Aorta (tissue), 5 donors: ENCODE data around the gene SLC35G4. TPM values are rescaled to one million over a fixed set of nuclear protein-coding genes. Genes with fewer than 3 reads are reported as not detected.

Source experiments
- ATAC-seq: fragments of 200-7000 bp; cut with Tn5 transposase; one replicate; pipeline ENCODE4 v1.9.1; 2022; ENCODE audit warnings: moderate library complexity; ENCODE audit not compliant: low FRiP score
- DNase-seq, 2 donors: peaks; one replicate each; pipeline ENCODE4 v3.0.0-alpha.2; 2020
- H3K27ac ChIP-seq, 2 donors: one replicate each; pipeline ENCODE4 v1.5.1; 2013; ENCODE audit warnings: low read length in 2 of 2, mild to moderate bottlenecking in 2 of 2, moderate library complexity in 2 of 2, control low read depth in 1 of 2, inconsistent platforms in 1 of 2, low read depth in 1 of 2
- H3K27me3 ChIP-seq, 2 donors: one replicate each; pipeline ENCODE4 v1.6.1; 2013; ENCODE audit warnings: control low read depth in 1 of 2, low read length in 1 of 2, mild to moderate bottlenecking in 1 of 2, moderate library complexity in 1 of 2; ENCODE audit not compliant: insufficient read depth in 2 of 2, control insufficient read depth in 1 of 2
- H3K36me3 ChIP-seq, 2 donors: one replicate each; pipeline ENCODE4 v1.6.1; 2013; ENCODE audit warnings: control low read depth in 1 of 2, low read length in 1 of 2, mild to moderate bottlenecking in 1 of 2; ENCODE audit not compliant: insufficient read depth in 2 of 2, control insufficient read depth in 1 of 2
- H3K4me1 ChIP-seq, 2 donors: one replicate each; pipeline ENCODE4 v1.6.1; 2013; ENCODE audit warnings: low read length in 2 of 2, control low read depth in 1 of 2, mild to moderate bottlenecking in 1 of 2, moderate library complexity in 1 of 2; ENCODE audit not compliant: insufficient read depth in 2 of 2, control insufficient read depth in 1 of 2
- H3K4me3 ChIP-seq, 2 donors: one replicate each; pipeline ENCODE4 v1.5.1; 2013; ENCODE audit warnings: low read length in 2 of 2, control low read depth in 1 of 2, mild to moderate bottlenecking in 1 of 2
- H3K9me3 ChIP-seq: one replicate; pipeline ENCODE4 v1.6.1; 2013; ENCODE audit warnings: mild to moderate bottlenecking, low read length; ENCODE audit not compliant: control insufficient read depth
- WGBS, 2 donors: extraction: QIAGEN DNeasy Blood & Tissue Kit; methylation state at CpG; one replicate each; pipeline ENCODE4 v1.1.7; 2013; 5-methylcytosine and 5-hydroxymethylcytosine counted together
- intact Hi-C, 2 donors: fragments of 100-400 bp; cut with DNase I; formaldehyde crosslinking; loops; one replicate each; pipeline versions ENCODE4 v1.14.2 to v1.15.0; 2022
- polyA plus RNA-seq, 2 donors: library from polyadenylated mRNA; stranded (reverse); fragments of 200-250 nt; gene quantifications; one replicate each; pipeline ENCODE4 v1.2.3, GENCODE V29; 2013
- total RNA-seq, 2 donors: library from RNA; stranded (reverse); fragmentation: NEBNext Ultra II Directional; extraction: Animal tissue kit (Norgen Biotek cat#: 25700); gene quantifications; one replicate each; pipeline ENCODE4 v1.2.1, GENCODE V29; 2021
- donor health status: healthy with polysubstance abuse.
- donor health status: Bipolar disorder and iron deficiency.
- donor health status: DM: no; HTN: no; CAD: no.
- donor health status: DM: no; HTN: no; CAD: no.
- donor health status: DM: yes; HTN: yes; CAD: no.

The SLC35G4 gene
- total and polyA plus RNA-seq, 4 donors = not detected

DNA sequence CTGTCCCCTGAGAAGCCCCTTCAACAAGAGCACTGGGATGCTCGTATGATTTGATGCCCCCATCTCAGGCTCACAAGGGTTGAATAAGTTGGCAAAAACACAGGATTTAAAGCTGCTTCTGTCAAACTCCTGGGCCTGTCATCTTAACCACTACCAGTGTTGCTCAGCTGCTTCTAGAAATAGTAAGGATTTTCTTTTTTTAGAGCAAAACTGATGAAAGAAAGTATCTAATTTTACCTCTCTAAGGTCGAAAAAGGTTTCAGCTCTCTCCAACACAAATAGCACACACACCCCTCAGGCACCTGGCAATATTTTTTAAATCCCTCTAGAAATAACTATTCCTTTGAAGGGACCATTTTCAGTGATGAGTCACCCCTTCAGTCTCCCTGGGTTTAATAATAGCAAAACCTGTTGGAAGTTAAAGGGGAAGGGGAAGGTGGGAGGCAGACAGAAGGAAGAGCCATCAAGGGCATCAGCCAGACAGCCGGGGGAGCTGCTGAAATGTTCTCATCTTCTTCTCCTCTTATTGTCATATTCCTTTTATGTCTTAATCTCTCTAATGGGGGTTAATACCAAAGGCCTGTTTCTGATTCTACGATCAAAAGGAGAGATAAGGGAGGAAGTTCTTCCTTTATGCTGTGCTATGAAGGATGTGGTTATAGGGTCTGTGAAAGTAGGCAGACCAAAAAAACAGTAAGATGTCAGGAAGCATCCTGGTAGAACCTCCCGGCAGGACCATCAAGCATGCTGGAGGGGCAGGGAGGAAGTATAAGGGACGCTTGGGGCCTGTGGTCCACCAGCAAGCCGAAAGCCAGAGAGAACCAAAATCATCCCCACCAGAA, 31.9 kb upstream of the SLC35G4 start:
- intact Hi-C loops = no loop called here
- 68 to 71% methylated on average over 7 of the region's 7 CpGs for WGBS, 2 donors
- H3K27me3 ChIP-seq = no peaks in the 10 kb centered on the region
- no peaks in the 10 kb centered on the region for H3K36me3 ChIP-seq
- DNase-seq (no peak), ATAC-seq (no peak)
- no peaks in the 10 kb centered on the region for H3K4me1 ChIP-seq
- H3K9me3 ChIP-seq = no peaks in the 10 kb centered on the region
- H3K4me3 ChIP-seq = no peak overlapping the region
- H3K27ac ChIP-seq = no peak overlapping the region

DNA sequence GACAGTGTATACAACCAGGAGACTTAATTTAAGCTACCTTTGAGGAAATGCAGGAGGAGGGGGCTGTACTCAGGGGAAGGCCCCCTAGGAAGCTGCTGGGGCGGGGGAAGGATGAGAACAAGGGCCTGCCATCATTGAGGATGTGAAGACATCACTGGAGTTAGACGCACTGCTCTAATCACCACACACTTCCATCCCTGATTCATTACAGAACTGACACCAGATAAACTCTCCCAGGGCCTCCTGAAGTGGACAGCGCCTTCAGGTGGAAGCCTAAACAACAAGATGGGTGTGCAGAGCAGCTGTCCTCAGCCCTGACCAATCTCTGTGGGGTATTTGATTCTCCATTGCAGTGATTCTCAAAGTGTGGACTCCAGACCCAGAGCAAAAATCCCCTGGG, 30.6 kb upstream of the SLC35G4 start:
- no peaks in the 10 kb centered on the region for H3K36me3 ChIP-seq
- H3K4me3 ChIP-seq = no peak overlapping the region
- H3K27ac ChIP-seq = no peak overlapping the region
- intact Hi-C loops = no loop called here
- 90 to 94% methylated on average over 3 of the region's 3 CpGs for WGBS, 2 donors
- no peaks in the 10 kb centered on the region for H3K4me1 ChIP-seq
- H3K27me3 ChIP-seq = no peaks in the 10 kb centered on the region
- ATAC-seq = no peak
- DNase-seq = no peak
- no peaks in the 10 kb centered on the region for H3K9me3 ChIP-seq

DNA sequence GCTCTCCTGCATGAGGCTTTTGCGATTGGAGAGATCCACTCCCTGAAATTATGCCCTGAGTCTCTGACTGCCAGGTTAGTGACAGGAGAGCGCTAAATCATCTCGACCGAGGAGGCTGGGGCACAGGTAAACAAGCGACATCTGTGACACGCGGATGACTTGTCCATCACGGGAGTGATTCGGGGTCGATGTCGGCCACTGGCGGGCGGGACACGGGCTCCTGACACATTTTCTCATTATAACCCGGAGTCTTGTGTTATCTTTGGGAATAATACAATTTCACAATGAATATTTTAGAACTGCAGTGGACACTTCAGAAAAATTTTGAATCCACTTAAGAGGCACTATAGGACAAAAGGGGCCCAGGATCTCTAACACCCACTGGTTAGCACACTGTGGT, 29.5 kb upstream of the SLC35G4 start:
- H3K27ac ChIP-seq = no peak overlapping the region
- WGBS, 2 donors = 92 to 94% methylated on average over 15 of the region's 15 CpGs
- intact Hi-C loops = no loop called here
- ATAC-seq = no peak
- H3K9me3 ChIP-seq = no peaks in the 10 kb centered on the region
- no peaks in the 10 kb centered on the region for H3K36me3 ChIP-seq
- DNase-seq = no peak
- H3K27me3 ChIP-seq = no peaks in the 10 kb centered on the region
- no peak overlapping the region for H3K4me3 ChIP-seq
- no peaks in the 10 kb centered on the region for H3K4me1 ChIP-seq

- Histone ChIP-seq H3K36me3 (no peaks in the 10 kb centered on the region), H3K27ac (no peak overlapping the region), H3K9me3 (no peaks in the 10 kb centered on the region), H3K4me1 (no peaks in the 10 kb centered on the region), H3K4me3 (no peak overlapping the region), H3K27me3 (no peaks in the 10 kb centered on the region)
- 79 to 86% methylated on average over 2 of the region's 2 CpGs for WGBS, 2 donors
- no peak for ATAC-seq
- DNase-seq = no peak
- intact Hi-C loops = no loop called here
These were observed 28.1 kb upstream of the SLC35G4 start for GRCh38 chr18:11581286-11581685.

GRCh38 chr18:11585596-11585995, 23.8 kb upstream of the SLC35G4 start:
- H3K4me1 ChIP-seq = no peaks in the 10 kb centered on the region
- WGBS, 2 donors = 66 to 75% methylated on average over 7 of the region's 7 CpGs
- no peaks in the 10 kb centered on the region for H3K27me3 ChIP-seq
- no peaks in the 10 kb centered on the region for H3K36me3 ChIP-seq
- H3K9me3 ChIP-seq = no peaks in the 10 kb centered on the region
- DNase-seq = no peak
- intact Hi-C loops = no loop called here
- ATAC-seq = no peak
- H3K4me3 ChIP-seq = no peak overlapping the region
- H3K27ac ChIP-seq = no peak overlapping the region

- Histone ChIP-seq H3K27me3 (no peaks in the 10 kb centered on the region), H3K9me3 (no peaks in the 10 kb centered on the region), H3K36me3 (no peaks in the 10 kb centered on the region), H3K27ac (no peak overlapping the region), H3K4me3 (no peak overlapping the region), H3K4me1 (no peaks in the 10 kb centered on the region)
- ATAC-seq = no peak
- WGBS, 2 donors = 90 to 94% methylated on average over 3 of the region's 3 CpGs
- intact Hi-C loops = no loop called here
- DNase-seq = no peak
These were observed 22.5 kb upstream of the SLC35G4 start for GRCh38 chr18:11586896-11587295.

DNA sequence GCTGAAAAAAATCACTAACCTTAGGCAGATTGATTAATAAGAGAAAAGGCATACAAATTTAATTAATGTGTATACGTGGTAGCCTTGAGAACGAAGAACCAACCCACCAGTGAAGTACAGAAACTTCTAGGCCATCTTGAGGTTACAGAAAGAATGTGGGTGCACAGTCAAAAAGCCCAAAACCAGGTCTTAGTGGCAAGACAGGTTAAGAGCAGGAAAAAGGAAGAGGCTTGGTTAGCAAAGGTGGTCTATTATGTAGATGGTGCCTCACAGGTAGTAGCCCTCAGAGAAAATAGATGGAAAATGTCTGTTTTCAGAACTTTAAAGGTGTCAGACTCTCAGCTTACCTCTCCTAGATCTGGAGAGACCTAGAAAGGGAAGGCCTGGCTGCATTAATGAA, 22.0 kb upstream of the SLC35G4 start:
- H3K27ac ChIP-seq = no peak overlapping the region
- H3K9me3 ChIP-seq = peaks cover 2% of the 10 kb centered on the region
- no peaks in the 10 kb centered on the region for H3K36me3 ChIP-seq
- WGBS, 2 donors = 87 to 96% methylated on average over 2 of the region's 2 CpGs
- ATAC-seq (no peak), DNase-seq (no peak)
- H3K27me3 ChIP-seq = no peaks in the 10 kb centered on the region
- no peaks in the 10 kb centered on the region for H3K4me1 ChIP-seq
- intact Hi-C loops = no loop called here
- H3K4me3 ChIP-seq = no peak overlapping the region

GRCh38 chr18:11587846-11588245, 21.6 kb upstream of the SLC35G4 start:
- DNase-seq (no peak), ATAC-seq (no peak)
- H3K27me3 ChIP-seq = no peaks in the 10 kb centered on the region
- H3K27ac ChIP-seq = no peak overlapping the region
- H3K36me3 ChIP-seq = no peaks in the 10 kb centered on the region
- intact Hi-C loops = no loop called here
- no peaks in the 10 kb centered on the region for H3K4me1 ChIP-seq
- WGBS, 2 donors = 38 to 48% methylated on average over 3 of the region's 3 CpGs
- H3K4me3 ChIP-seq = no peak overlapping the region
- peaks cover 2% of the 10 kb centered on the region for H3K9me3 ChIP-seq

DNA sequence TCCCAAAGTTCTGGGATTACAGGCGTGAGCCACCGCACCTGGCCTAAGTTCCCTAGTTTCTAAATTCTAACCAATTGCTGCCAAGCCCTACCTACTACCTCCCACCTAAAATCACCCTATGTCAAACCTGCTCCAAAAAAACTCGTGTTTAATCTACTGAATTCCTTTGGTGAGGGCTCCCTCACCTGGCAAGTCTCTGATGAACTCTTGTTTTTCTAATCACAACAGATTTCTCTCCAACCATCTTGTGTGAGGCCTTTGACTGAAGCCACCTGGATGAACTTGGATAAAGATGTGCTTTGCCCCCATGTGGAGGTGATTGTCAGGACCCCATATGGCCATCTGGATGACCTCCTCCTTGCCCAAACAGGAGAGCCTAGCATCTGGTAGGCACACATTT, 17.4 kb upstream of the SLC35G4 start:
- no peak overlapping the region for H3K27ac ChIP-seq
- no peaks in the 10 kb centered on the region for H3K36me3 ChIP-seq
- intact Hi-C loops = no loop called here
- H3K27me3 ChIP-seq = no peaks in the 10 kb centered on the region
- ATAC-seq (no peak), DNase-seq (no peak)
- peaks cover 2% of the 10 kb centered on the region for H3K9me3 ChIP-seq
- 84 to 86% methylated on average over 3 of the region's 3 CpGs for WGBS, 2 donors
- no peak overlapping the region for H3K4me3 ChIP-seq
- H3K4me1 ChIP-seq = no peaks in the 10 kb centered on the region
